Endothelial cell (in vitro differentiated cells): Measurements from ENCODE around the gene TRAF3. TPM values are rescaled to one million over a fixed set of nuclear protein-coding genes. Genes with fewer than 3 reads are reported as not detected.
A peak's percentile ranks its signal among the peaks of the same experiment; 100 is the strongest.
"Not testable (repeated sequence)": the region's sequence is repeated elsewhere in the genome, so short reads cannot be mapped to it uniquely, and the experiment has no call there.

Source experiments
- DNase-seq: peaks from one replicate; pipeline ENCODE4 v3.0.0; 2021; ENCODE audit warnings: low spot score
- H3K27ac Mint-ChIP-seq: one replicate; pipeline ENCODE4 v1.8.0; 2021; ENCODE audit warnings: mixed read lengths, inconsistent platforms; ENCODE audit not compliant: unreplicated experiment
- H3K27me3 Mint-ChIP-seq: one replicate; pipeline ENCODE4 v1.8.0; 2021; ENCODE audit warnings: mild to moderate bottlenecking, moderate library complexity, mixed read lengths, inconsistent platforms; ENCODE audit not compliant: unreplicated experiment
- H3K36me3 Mint-ChIP-seq: one replicate; pipeline ENCODE4 v1.8.0; 2021; ENCODE audit warnings: mild to moderate bottlenecking, low read depth, mixed read lengths, inconsistent platforms; ENCODE audit not compliant: unreplicated experiment
- H3K4me1 Mint-ChIP-seq: one replicate; pipeline ENCODE4 v1.8.0; 2021; ENCODE audit warnings: mild to moderate bottlenecking, mixed read lengths, inconsistent platforms; ENCODE audit not compliant: unreplicated experiment
- H3K4me3 Mint-ChIP-seq: one replicate; pipeline ENCODE4 v1.8.0; 2021; ENCODE audit warnings: mild to moderate bottlenecking, mixed read lengths, inconsistent platforms; ENCODE audit not compliant: unreplicated experiment
- H3K9me3 Mint-ChIP-seq: one replicate; pipeline ENCODE4 v1.8.0; 2021; ENCODE audit warnings: mixed read lengths, inconsistent platforms; ENCODE audit not compliant: unreplicated experiment
- total RNA-seq: library from RNA; stranded (reverse); fragmentation: NEBNext Ultra II Directional; extraction: Animal tissue kit (Norgen Biotek cat#: 25700); gene quantifications from one replicate; pipeline ENCODE4 v1.2.1, GENCODE V29; 2021; ENCODE audit not compliant: unreplicated experiment
- TF ChIP-seq, protein P1 (sequence below): fragments of 200-600 bp; sonication (generic); IDR thresholded peaks from one replicate; pipeline ENCODE4 v1.5.0; 2021; ENCODE audit warnings: antibody characterized with exemption; ENCODE audit not compliant: unreplicated experiment

The TRAF3 gene
- total RNA-seq, 1 donor from 2014 or later, result 9.7 TPM

DNA sequence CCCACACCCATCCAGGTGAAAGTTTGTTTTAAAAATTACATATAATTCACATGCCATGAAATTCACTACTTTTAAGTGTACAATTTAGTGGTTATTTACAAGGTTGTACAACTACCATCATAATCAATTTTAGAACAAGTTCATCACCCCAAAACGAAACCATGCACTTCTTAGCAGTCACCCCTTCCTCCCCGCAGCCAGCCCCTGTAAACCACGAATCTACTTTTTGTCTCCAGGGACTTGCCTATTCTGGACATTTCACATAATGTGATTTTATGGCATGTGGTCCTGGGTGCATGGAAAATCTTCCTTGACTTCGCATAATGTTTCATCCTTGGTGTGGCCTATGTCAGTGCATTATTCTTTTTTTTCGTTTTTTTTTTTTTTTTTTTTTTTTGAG is 19.2 kb upstream of the TRAF3 start:
- Mint-ChIP-seq H3K36me3 (peaks cover 17% of the 10 kb centered on the region), H3K27me3 (peaks cover 15% of the 10 kb centered on the region), H3K4me3 (no peak overlapping the region), H3K27ac (no peak overlapping the region), H3K9me3 (no peaks in the 10 kb centered on the region), H3K4me1 (peaks cover 21% of the 10 kb centered on the region)
- DNase-seq, result no peak
- TF ChIP-seq, protein P1, sequence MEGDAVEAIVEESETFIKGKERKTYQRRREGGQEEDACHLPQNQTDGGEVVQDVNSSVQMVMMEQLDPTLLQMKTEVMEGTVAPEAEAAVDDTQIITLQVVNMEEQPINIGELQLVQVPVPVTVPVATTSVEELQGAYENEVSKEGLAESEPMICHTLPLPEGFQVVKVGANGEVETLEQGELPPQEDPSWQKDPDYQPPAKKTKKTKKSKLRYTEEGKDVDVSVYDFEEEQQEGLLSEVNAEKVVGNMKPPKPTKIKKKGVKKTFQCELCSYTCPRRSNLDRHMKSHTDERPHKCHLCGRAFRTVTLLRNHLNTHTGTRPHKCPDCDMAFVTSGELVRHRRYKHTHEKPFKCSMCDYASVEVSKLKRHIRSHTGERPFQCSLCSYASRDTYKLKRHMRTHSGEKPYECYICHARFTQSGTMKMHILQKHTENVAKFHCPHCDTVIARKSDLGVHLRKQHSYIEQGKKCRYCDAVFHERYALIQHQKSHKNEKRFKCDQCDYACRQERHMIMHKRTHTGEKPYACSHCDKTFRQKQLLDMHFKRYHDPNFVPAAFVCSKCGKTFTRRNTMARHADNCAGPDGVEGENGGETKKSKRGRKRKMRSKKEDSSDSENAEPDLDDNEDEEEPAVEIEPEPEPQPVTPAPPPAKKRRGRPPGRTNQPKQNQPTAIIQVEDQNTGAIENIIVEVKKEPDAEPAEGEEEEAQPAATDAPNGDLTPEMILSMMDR, result no peak

DNA sequence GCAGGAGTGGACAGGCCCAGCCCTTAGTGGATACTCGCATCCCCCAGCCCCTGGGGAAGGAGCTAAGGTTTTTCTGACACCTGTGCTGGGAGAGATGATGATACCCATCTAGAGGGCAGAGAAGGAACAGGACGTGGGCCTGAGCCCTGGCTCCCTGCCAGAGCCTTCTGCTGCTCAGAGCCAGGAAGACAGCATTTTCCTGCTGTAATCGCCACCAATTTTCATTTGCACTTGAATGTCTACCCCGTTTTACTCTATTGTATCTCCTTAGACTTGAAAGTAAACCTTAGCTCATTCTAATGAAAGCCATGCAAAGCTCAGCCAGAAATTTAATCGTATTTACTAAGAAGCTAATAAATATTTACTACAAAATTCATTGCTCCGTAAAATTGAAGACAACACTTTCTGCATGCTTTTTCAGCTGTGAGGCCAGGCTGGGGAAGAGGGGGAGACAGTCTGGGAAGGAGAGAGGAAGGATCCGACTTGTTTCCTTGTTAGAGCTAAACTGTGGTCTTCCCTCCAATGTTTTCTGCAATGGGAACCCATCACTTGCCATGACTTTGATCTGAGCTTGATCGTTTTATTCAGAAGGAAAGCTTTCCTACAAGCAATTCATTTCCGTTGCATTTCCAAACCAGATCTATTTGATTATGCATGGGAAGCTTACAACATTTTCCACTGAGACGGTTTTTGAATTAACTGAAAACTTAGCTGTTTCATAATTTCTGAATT is 17.6 kb upstream of the TRAF3 start:
- Mint-ChIP-seq H3K4me1 (peaks cover 26% of the 10 kb centered on the region), H3K4me3 (peak overlapping the region; percentile 5), H3K9me3 (no peaks in the 10 kb centered on the region), H3K27me3 (peaks cover 20% of the 10 kb centered on the region), H3K36me3 (peaks cover 7% of the 10 kb centered on the region), H3K27ac (peak overlapping the region; percentile 17)
- TF ChIP-seq, protein P1, result no peak
- peak; percentile 52 for DNase-seq

DNA sequence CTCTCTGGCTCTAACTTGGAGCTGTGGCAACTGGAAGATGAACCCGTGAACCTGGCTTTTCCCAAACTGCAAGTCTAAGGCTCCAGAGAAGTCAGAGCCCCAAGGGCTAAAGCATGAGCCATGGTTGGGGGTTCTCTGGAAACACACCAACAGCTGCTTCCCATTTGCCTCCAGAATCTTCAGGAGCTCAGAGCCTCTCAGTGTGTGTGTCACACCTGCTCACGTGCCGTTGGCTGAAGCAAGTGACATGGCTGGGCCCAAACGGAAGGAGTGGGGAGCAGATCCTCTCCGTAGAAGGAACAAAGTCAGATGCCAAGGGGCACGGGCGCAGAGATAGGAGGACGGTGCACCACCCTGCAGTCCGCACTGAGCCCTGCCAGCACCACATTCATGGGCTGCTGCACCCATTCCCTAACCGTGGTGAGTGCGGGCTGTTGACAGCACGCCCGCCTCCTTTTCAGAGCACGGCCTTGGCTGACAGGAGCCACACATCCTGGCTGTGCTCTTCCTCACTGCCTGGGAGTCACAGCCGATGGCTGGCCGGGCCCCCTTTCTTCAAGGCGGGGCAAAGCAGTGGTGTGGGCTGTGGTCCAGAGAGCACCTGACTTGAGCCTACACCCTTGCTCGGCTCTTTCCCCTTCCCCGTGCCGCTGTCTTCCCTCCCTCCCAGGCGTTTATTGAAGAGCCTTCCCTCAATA is 16.6 kb upstream of the TRAF3 start:
- DNase-seq, result no peak
- Mint-ChIP-seq H3K27me3 (peaks cover 18% of the 10 kb centered on the region), H3K27ac (no peak overlapping the region), H3K4me1 (peaks cover 26% of the 10 kb centered on the region), H3K36me3 (no peaks in the 10 kb centered on the region), H3K9me3 (no peaks in the 10 kb centered on the region), H3K4me3 (no peak overlapping the region)
- TF ChIP-seq, protein P1, result no peak

DNA sequence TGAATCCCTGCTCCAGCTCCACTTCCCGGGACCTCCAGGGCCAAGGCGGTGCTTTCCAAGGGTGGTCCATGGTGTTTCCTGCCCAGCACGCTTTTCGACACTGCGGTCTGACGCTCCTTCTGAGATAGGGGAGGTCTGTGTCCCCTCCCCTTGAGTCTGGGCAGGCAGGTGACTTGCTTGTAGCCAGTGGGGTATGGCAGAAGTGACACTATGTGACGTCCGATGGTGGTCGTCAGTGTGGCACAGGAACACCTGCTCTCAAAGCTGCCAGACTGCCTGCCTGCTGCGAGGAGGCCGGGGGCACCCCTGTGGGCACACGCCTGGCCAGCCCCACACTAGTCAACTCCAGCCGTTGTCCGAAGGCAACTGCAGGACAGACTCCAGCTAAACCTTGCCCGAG is 16.0 kb upstream of the TRAF3 start:
- TF ChIP-seq, protein P1, result no peak
- no peaks in the 10 kb centered on the region for H3K9me3 Mint-ChIP-seq
- peaks cover 26% of the 10 kb centered on the region for H3K4me1 Mint-ChIP-seq
- H3K36me3 Mint-ChIP-seq, result no peaks in the 10 kb centered on the region
- H3K27ac Mint-ChIP-seq, result no peak overlapping the region
- H3K4me3 Mint-ChIP-seq, result no peak overlapping the region
- peaks cover 18% of the 10 kb centered on the region for H3K27me3 Mint-ChIP-seq
- no peak for DNase-seq

DNA sequence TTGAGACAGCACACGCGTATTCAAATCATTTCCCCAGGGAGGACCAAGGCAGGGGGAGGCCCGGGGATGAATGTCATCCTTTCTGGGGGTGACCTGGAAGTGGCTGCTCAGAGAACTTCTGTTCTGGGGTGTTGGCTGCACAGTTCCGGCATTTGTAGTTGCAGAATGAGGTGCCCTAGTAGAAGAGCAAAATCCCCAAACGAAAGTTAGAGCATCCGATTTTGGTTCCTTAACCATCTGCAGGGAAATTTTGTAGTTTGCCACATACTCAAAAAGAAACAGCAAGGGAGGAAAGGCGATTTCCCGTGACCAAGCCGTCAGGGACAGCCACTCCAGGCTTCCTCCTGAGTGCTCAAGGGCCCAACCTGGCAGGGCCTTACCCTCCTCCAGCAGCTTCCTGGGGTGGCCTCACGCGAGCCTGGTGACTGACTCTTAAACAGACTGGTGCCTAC is 13.0 kb upstream of the TRAF3 start:
- TF ChIP-seq, protein P1, result no peak
- DNase-seq, result no peak
- Mint-ChIP-seq H3K36me3 (no peaks in the 10 kb centered on the region), H3K27ac (no peak overlapping the region), H3K4me3 (no peak overlapping the region), H3K4me1 (peaks cover 23% of the 10 kb centered on the region), H3K27me3 (peaks cover 14% of the 10 kb centered on the region), H3K9me3 (no peaks in the 10 kb centered on the region)

DNA sequence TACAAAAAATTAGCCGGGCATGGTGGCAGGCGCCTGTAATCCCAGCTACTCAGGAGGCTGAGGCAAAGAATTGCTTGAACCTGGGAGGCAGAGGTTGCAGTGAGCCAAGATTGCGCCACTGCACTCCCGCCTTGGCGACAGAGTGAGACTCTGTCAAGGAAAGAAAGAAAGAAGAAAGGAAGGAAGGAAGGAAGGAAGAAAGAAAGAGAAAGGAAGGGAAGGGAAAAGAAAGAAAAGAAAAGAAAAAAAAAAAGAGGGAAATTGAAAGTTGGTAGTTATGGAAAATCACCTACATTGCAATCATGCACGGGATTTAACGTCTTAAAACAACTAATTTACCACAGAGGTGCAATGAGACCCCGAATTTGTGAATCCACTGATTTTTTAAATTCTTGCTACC is 11.5 kb upstream of the TRAF3 start:
- not testable (repeated sequence) for H3K27ac Mint-ChIP-seq, H3K4me1 Mint-ChIP-seq, H3K9me3 Mint-ChIP-seq, H3K4me3 Mint-ChIP-seq, H3K36me3 Mint-ChIP-seq, DNase-seq
- H3K27me3 Mint-ChIP-seq, result peaks cover 16% of the 10 kb centered on the region
